IMR-90 (cell line): Measurements from ENCODE around the gene ATXN7L3. TPM values are rescaled to one million over a fixed set of nuclear protein-coding genes. Genes with fewer than 3 reads are reported as not detected.

Experiments used
- ATAC-seq: fragments of 200-7000 bp; cut with Tn5 transposase; 2 replicates; pipeline ENCODE4 v1.9.1; 2020; ENCODE audit warnings: low read depth, mild to moderate bottlenecking, moderate library complexity
- BruUV-seq: library from RNA; stranded (reverse); fragments of 400-500 nt; replicated peaks from 2 replicates; lab custom pipeline; 2021; lab: Mats Ljungman, UMichigan
- CTCF ChIA-PET: fragments of 300-600 bp; formaldehyde crosslinking; extraction: SDS; loops from one replicate; lab custom pipeline; 2021; ENCODE audit warnings: antibody characterized with exemption; lab: Yijun Ruan, JAX
- POLR2A ChIA-PET: fragments of 300-600 bp; sonication (Branson Sonifier 250); formaldehyde crosslinking; loops from one replicate; lab custom pipeline; 2022; ENCODE audit warnings: antibody characterized with exemption; ENCODE audit not compliant: unreplicated experiment; lab: Charles Lee
- DNase-seq: peaks from one replicate; pipeline ENCODE4 v3.0.0; 2013
- H2AFZ ChIP-seq: replicated peaks from 2 replicates; pipeline ENCODE3; 2013; ENCODE audit warnings: low read length, mild to moderate bottlenecking; ENCODE audit not compliant: poor library complexity
- H2AK5ac ChIP-seq: 2 replicates; pipeline ENCODE4 v1.6.1; 2013; ENCODE audit warnings: low read depth, low read length, inconsistent platforms
- H2AK9ac ChIP-seq: replicated peaks from 2 replicates; pipeline ENCODE3; 2013; ENCODE audit warnings: mild to moderate bottlenecking, low read depth, low read length, moderate library complexity; ENCODE audit not compliant: poor library complexity
- H2BK120ac ChIP-seq: 2 replicates; pipeline ENCODE4 v1.6.1; 2013; ENCODE audit warnings: low read depth, low read length, inconsistent platforms
- H2BK15ac ChIP-seq: 3 replicates; pipeline ENCODE4 v1.6.1; 2013; ENCODE audit warnings: low read depth, low read length, inconsistent platforms
- H2BK20ac ChIP-seq: 2 replicates; pipeline ENCODE4 v1.6.1; 2013; ENCODE audit warnings: low read depth, mild to moderate bottlenecking, inconsistent platforms, low read length, moderate library complexity
- H2BK5ac ChIP-seq: 2 replicates; pipeline ENCODE4 v1.6.1; 2013; ENCODE audit warnings: mild to moderate bottlenecking, low read depth, low read length, inconsistent platforms; ENCODE audit not compliant: poor library complexity, severe bottlenecking
- H3K14ac ChIP-seq: replicated peaks from 2 replicates; pipeline ENCODE4 v1.6.1; 2013; ENCODE audit warnings: low read depth, low read length, inconsistent platforms
- H3K18ac ChIP-seq: 2 replicates; pipeline ENCODE4 v1.6.1; 2013; ENCODE audit warnings: low read depth, low read length, control low read depth
- H3K23ac ChIP-seq: 2 replicates; pipeline ENCODE4 v1.6.1; 2013; ENCODE audit warnings: low read depth, low read length, inconsistent platforms
- H3K27ac ChIP-seq: 2 replicates; pipeline ENCODE4 v1.5.1; 2013; ENCODE audit warnings: mild to moderate bottlenecking, control low read depth, low read length; ENCODE audit not compliant: insufficient read depth
- H3K27me3 ChIP-seq: 2 replicates; pipeline ENCODE4 v1.6.1; 2013; ENCODE audit warnings: low read length; ENCODE audit not compliant: control insufficient read depth, insufficient read depth
- H3K36me3 ChIP-seq: 2 replicates; pipeline ENCODE4 v1.6.1; 2013; ENCODE audit warnings: low read length, mixed read lengths; ENCODE audit not compliant: control insufficient read depth, insufficient read depth
- H3K4ac ChIP-seq: 2 replicates; pipeline ENCODE4 v1.6.1; 2013; ENCODE audit warnings: low read depth, low read length, inconsistent platforms
- H3K4me1 ChIP-seq: 2 replicates; pipeline ENCODE4 v1.6.1; 2013; ENCODE audit warnings: low read length, mixed read lengths; ENCODE audit not compliant: control insufficient read depth, insufficient read depth
- H3K4me2 ChIP-seq: 2 replicates; pipeline ENCODE4 v1.6.1; 2013; ENCODE audit warnings: low read depth, mild to moderate bottlenecking, control low read depth, low read length, moderate library complexity
- H3K4me3 ChIP-seq: 2 replicates; pipeline ENCODE4 v1.5.1; 2013; ENCODE audit warnings: low read depth, mild to moderate bottlenecking, control low read depth, low read length, moderate library complexity; ENCODE audit not compliant: insufficient read depth
- H3K56ac ChIP-seq: 2 replicates; pipeline ENCODE4 v1.6.1; 2013; ENCODE audit warnings: low read length, inconsistent platforms; ENCODE audit not compliant: insufficient read depth; ENCODE audit errors: extremely low read depth
- H3K79me1 ChIP-seq, 2 experiments: 2 replicates each; pipeline ENCODE4 v1.6.1; 2013; ENCODE audit warnings: low read length in 2 of 2, inconsistent platforms in 1 of 2, low read depth in 1 of 2
- H3K9ac ChIP-seq: 2 replicates; pipeline ENCODE4 v1.6.1; 2013; ENCODE audit warnings: low read depth, low read length, control low read depth
- H3K9me1 ChIP-seq: 2 replicates; pipeline ENCODE4 v1.6.1; 2013; ENCODE audit warnings: low read length, inconsistent platforms; ENCODE audit not compliant: insufficient read depth
- H3K9me3 ChIP-seq: 2 replicates; pipeline ENCODE4 v1.6.1; 2013; ENCODE audit warnings: low read length; ENCODE audit not compliant: control insufficient read depth, insufficient read depth
- H4K20me1 ChIP-seq: 2 replicates; pipeline ENCODE4 v1.6.1; 2013; ENCODE audit warnings: low read length, inconsistent platforms; ENCODE audit not compliant: insufficient read depth
- H4K5ac ChIP-seq: 2 replicates; pipeline ENCODE4 v1.6.1; 2013; ENCODE audit warnings: mild to moderate bottlenecking, low read depth, low read length, control low read depth
- H4K8ac ChIP-seq, 2 experiments: 2 replicates each; pipeline ENCODE4 v1.6.1; 2013; ENCODE audit warnings: low read depth in 2 of 2, low read length in 2 of 2, control low read depth in 1 of 2, inconsistent platforms in 1 of 2
- H4K91ac ChIP-seq: 2 replicates; pipeline ENCODE4 v1.6.1; 2013; ENCODE audit warnings: low read depth, low read length, inconsistent platforms; ENCODE audit not compliant: insufficient read depth
- BHLHE40 ChIP-seq: fragments of 150-350 bp; IDR thresholded peaks from 2 replicates; pipeline ENCODE4 v1.6.1; 2016; ENCODE audit warnings: mild to moderate bottlenecking, low read depth, low read length
- CEBPB ChIP-seq: IDR thresholded peaks from 2 replicates; pipeline ENCODE4 v1.6.1; 2012; ENCODE audit warnings: low read depth, low read length, improper control_type of control experiment
- ELK1 ChIP-seq: fragments of 150-350 bp; IDR thresholded peaks from 2 replicates; pipeline ENCODE4 v1.6.1; 2016; ENCODE audit warnings: low read depth, mild to moderate bottlenecking, low read length, moderate library complexity, borderline replicate concordance
- FOS ChIP-seq: fragments of 150-350 bp; IDR thresholded peaks from 2 replicates; pipeline ENCODE4 v1.6.1; 2016; ENCODE audit warnings: low read depth, low read length
- MAZ ChIP-seq: IDR thresholded peaks from 2 replicates; pipeline ENCODE4 v1.6.1; 2012; ENCODE audit warnings: low read depth, mild to moderate bottlenecking, low read length, improper control_type of control experiment, moderate library complexity, borderline replicate concordance
- MXI1 ChIP-seq: IDR thresholded peaks from 2 replicates; pipeline ENCODE4 v1.6.1; 2012; ENCODE audit warnings: low read depth, mild to moderate bottlenecking, low read length, moderate library complexity, borderline replicate concordance
- NFE2L2 ChIP-seq: fragments of 150-350 bp; IDR thresholded peaks from 2 replicates; pipeline ENCODE4 v1.6.1; 2016; ENCODE audit warnings: low read depth, mild to moderate bottlenecking, low read length
- POLR2A ChIP-seq: IDR thresholded peaks from 2 replicates; pipeline ENCODE4 v1.6.1; 2012; ENCODE audit warnings: mild to moderate bottlenecking, low read depth, low read length
- RAD21 ChIP-seq: IDR thresholded peaks from 2 replicates; pipeline ENCODE4 v1.6.1; 2012; ENCODE audit warnings: low read length, improper control_type of control experiment
- RCOR1 ChIP-seq: IDR thresholded peaks from 2 replicates; pipeline ENCODE4 v1.6.1; 2012; ENCODE audit warnings: mild to moderate bottlenecking, low read length, improper control_type of control experiment; ENCODE audit not compliant: insufficient replicate concordance
- SMC3 ChIP-seq: fragments of 150-350 bp; IDR thresholded peaks from 2 replicates; pipeline ENCODE4 v1.6.1; 2016; ENCODE audit warnings: low read depth, mild to moderate bottlenecking, antibody characterized with exemption, low read length, moderate library complexity
- USF2 ChIP-seq: fragments of 150-350 bp; IDR thresholded peaks from 2 replicates; pipeline ENCODE4 v1.6.1; 2017; ENCODE audit warnings: mild to moderate bottlenecking, antibody characterized with exemption, low read length, low read depth
- WGBS, 2 experiments: methylation state at CpG; one replicate each; pipeline versions ENCODE4 v1.1.5 to v1.1.7; 2013; ENCODE audit warnings: missing lambda C conversion rate in 2 of 2; ENCODE audit not compliant: insufficient read length in 1 of 2; ENCODE audit errors: extremely low coverage in 2 of 2; 5-methylcytosine and 5-hydroxymethylcytosine counted together
- dilution Hi-C: fragments of 300-500 bp; cut with HindIII; formaldehyde crosslinking; loops from one replicate; pipeline ENCODE4 v1.14.3; 2018; ENCODE audit warnings: low sequenced_read_pairs; ENCODE audit not compliant: unreplicated experiment
- in situ Hi-C: fragments of 300-500 bp; cut with MboI; formaldehyde crosslinking; loops from 3 replicates; pipeline ENCODE4 v1.14.3; 2019; ENCODE audit warnings: low sequenced_read_pairs, inconsistent platforms, mixed read lengths
- intact Hi-C: fragments of 100-400 bp; cut with micrococcal nuclease; formaldehyde crosslinking; loops from 2 replicates; pipeline ENCODE4 v1.10.0; 2022
- polyA plus RNA-seq, 3 experiments: library from polyadenylated mRNA; depleted of rRNA; stranded (reverse); fragments of >200 nt; gene quantifications; 2 replicates each; pipeline ENCODE4 v1.2.3, GENCODE V29; 2012; ENCODE audit warnings: low replicate concordance in 1 of 3
- total RNA-seq: library from RNA; depleted of rRNA; stranded (reverse); fragments of >200 nt; gene quantifications from 2 replicates; pipeline ENCODE4 v1.2.3, GENCODE V29; 2012

The ATXN7L3 gene
- total and polyA plus RNA-seq, 2 of the 4 experiments (the other 2 are of a cell fraction) = 17.2 to 40.9 TPM

GRCh38 chr17:44167181-44167861 lies 32.4 kb downstream of the ATXN7L3 start:
- ChIA-PET CTCF (interaction anchor here (1.2 to 1.4 kb wide), 2 partner anchors 9 to 124 kb away, joined by 4 to 10 read pairs; no protein-coding TSS in a partner anchor), POLR2A (interaction anchor here (1.0 kb wide), 1 partner anchor 19 kb away, joined by 4 read pairs; the partner anchor contains the start of gene TMUB2)
- Histone ChIP-seq H3K4me1 (peaks cover 11% of the 10 kb centered on the region), H2AFZ (no peak overlapping the region), H4K5ac (no peak overlapping the region), H3K9ac (no peak overlapping the region), H3K27ac (no peak overlapping the region), H3K56ac (no peak overlapping the region), H3K18ac (no peak overlapping the region), H3K9me1 (peaks cover 3% of the 10 kb centered on the region), H3K4ac (no peak overlapping the region), H4K20me1 (no peaks in the 10 kb centered on the region), H2BK5ac (no peak overlapping the region), H3K14ac (no peak overlapping the region), H3K36me3 (no peaks in the 10 kb centered on the region), H4K8ac (no peak overlapping the region), H2AK9ac (peak overlapping the region; percentile 65), H2BK20ac (no peak overlapping the region), H3K27me3 (no peaks in the 10 kb centered on the region), H3K9me3 (no peaks in the 10 kb centered on the region), H2BK15ac (no peak overlapping the region), H3K23ac (no peak overlapping the region), H2BK120ac (no peak overlapping the region), H3K4me2 (no peak overlapping the region), H3K4me3 (no peak overlapping the region), H2AK5ac (peak overlapping the region; percentile 63; the same call in 1 of the 2 replicates), H3K79me1 (peaks cover 0 to 5% of the 10 kb centered on the region in 2 experiments; a peak in 1 of 4 replicates), H4K91ac (no peak overlapping the region)
- ATAC-seq (no peak), DNase-seq (no peak)
- in situ Hi-C loops = loop anchor here (10.0 kb wide), 1 partner anchor 223 kb away; the partner anchor contains the start of gene PPY
- no peak for TF ChIP-seq MAZ
- no peak for TF ChIP-seq USF2
- TF ChIP-seq MXI1 = no peak
- no peak for TF ChIP-seq BHLHE40
- no peak for TF ChIP-seq RAD21
- no peak for TF ChIP-seq RCOR1
- TF ChIP-seq FOS = no peak
- no peak for TF ChIP-seq SMC3
- TF ChIP-seq CEBPB = no peak
- no peak for TF ChIP-seq NFE2L2
- no peak for TF ChIP-seq POLR2A
- TF ChIP-seq ELK1 = no peak
- intact Hi-C loops = loop anchor here (10.0 kb wide), 1 partner anchor 123 kb away; no protein-coding TSS in a partner anchor
- no TSS peak for BruUV-seq
- dilution Hi-C loops = no loop called here
- WGBS, 2 experiments = 80% methylated on average over 3 of the region's 7 CpGs; no CpG with 5 or more reads in 1 of the 2 experiments
